Measurements from ENCODE around the gene CDC42BPA.
"Not testable (repeated sequence)": the region's sequence is repeated elsewhere in the genome, so short reads cannot be mapped to it uniquely, and the experiment has no call there.

Gene CDC42BPA

GRCh38 chr1:227265891-227266290, 52.4 kb downstream of the CDC42BPA start:
- in situ Hi-C loops (cut with MboI; ENCODE audit: low sequenced_read_pairs): no loop called here

- in situ Hi-C loops (cut with MboI; ENCODE audit: low sequenced_read_pairs): no loop called here
Observed at GRCh38 chr1:227263869-227264268, 54.4 kb downstream of the CDC42BPA start.

GRCh38 chr1:227261501-227261900, 56.8 kb downstream of the CDC42BPA start:
- in situ Hi-C loops (cut with MboI; ENCODE audit: low sequenced_read_pairs): no loop called here

GRCh38 chr1:227260433-227260832, 57.9 kb downstream of the CDC42BPA start:
- in situ Hi-C loops (cut with MboI; ENCODE audit: low sequenced_read_pairs): no loop called here

GRCh38 chr1:227257964-227258363, 60.3 kb downstream of the CDC42BPA start:
- in situ Hi-C loops (cut with MboI; ENCODE audit: low sequenced_read_pairs): no loop called here

- in situ Hi-C loops (cut with MboI; ENCODE audit: low sequenced_read_pairs): no loop called here
Observed at GRCh38 chr1:227255086-227255732, 63.1 kb downstream of the CDC42BPA start.

- in situ Hi-C loops (cut with MboI; ENCODE audit: low sequenced_read_pairs): no loop called here
Observed at GRCh38 chr1:227253065-227253464, 65.2 kb downstream of the CDC42BPA start.

GRCh38 chr1:227245613-227246320, 72.5 kb downstream of the CDC42BPA start:
- in situ Hi-C loops (cut with MboI; ENCODE audit: low sequenced_read_pairs): no loop called here

- in situ Hi-C loops (cut with MboI; ENCODE audit: low sequenced_read_pairs): no loop called here
Observed at GRCh38 chr1:227244339-227245118, 73.8 kb downstream of the CDC42BPA start.

- in situ Hi-C loops (cut with MboI; ENCODE audit: low sequenced_read_pairs): no loop called here
Observed at GRCh38 chr1:227242811-227243682, 75.2 kb downstream of the CDC42BPA start.

- in situ Hi-C loops (cut with MboI; ENCODE audit: low sequenced_read_pairs): no loop called here
Observed at GRCh38 chr1:227240983-227241382, 77.3 kb downstream of the CDC42BPA start.

- in situ Hi-C loops (cut with MboI; ENCODE audit: low sequenced_read_pairs): no loop called here
Observed at GRCh38 chr1:227234998-227235405, 83.3 kb downstream of the CDC42BPA start.

- in situ Hi-C loops (cut with MboI; ENCODE audit: low sequenced_read_pairs): not testable (repeated sequence)
Observed at GRCh38 chr1:227231128-227231527, 87.2 kb downstream of the CDC42BPA start.

- in situ Hi-C loops (cut with MboI; ENCODE audit: low sequenced_read_pairs): no loop called here
Observed at GRCh38 chr1:227228201-227228600, 90.1 kb downstream of the CDC42BPA start.

- in situ Hi-C loops (cut with MboI; ENCODE audit: low sequenced_read_pairs): no loop called here
Observed at GRCh38 chr1:227227761-227228160, 90.5 kb downstream of the CDC42BPA start.

GRCh38 chr1:227225715-227226346, 92.5 kb downstream of the CDC42BPA start:
- in situ Hi-C loops (cut with MboI; ENCODE audit: low sequenced_read_pairs): no loop called here

- in situ Hi-C loops (cut with MboI; ENCODE audit: low sequenced_read_pairs): no loop called here
Observed at GRCh38 chr1:227223171-227223806, 95.0 kb downstream of the CDC42BPA start.

GRCh38 chr1:227219715-227220292, 98.5 kb downstream of the CDC42BPA start:
- in situ Hi-C loops (cut with MboI; ENCODE audit: low sequenced_read_pairs): no loop called here

GRCh38 chr1:227218870-227219573, 99.3 kb downstream of the CDC42BPA start:
- in situ Hi-C loops (cut with MboI; ENCODE audit: low sequenced_read_pairs): no loop called here

Data from HL-60/S4 (cell line).